ENCODE data around the gene PGM2. TPM values are rescaled to one million over a fixed set of nuclear protein-coding genes. Genes with fewer than 3 reads are reported as not detected.
A peak's percentile ranks its signal among the peaks of the same experiment; 100 is the strongest.

PGM2 gene
- total RNA-seq, 4 donors from 2014 or later, result 15.9 to 34.0 (median 26.2) TPM

DNA sequence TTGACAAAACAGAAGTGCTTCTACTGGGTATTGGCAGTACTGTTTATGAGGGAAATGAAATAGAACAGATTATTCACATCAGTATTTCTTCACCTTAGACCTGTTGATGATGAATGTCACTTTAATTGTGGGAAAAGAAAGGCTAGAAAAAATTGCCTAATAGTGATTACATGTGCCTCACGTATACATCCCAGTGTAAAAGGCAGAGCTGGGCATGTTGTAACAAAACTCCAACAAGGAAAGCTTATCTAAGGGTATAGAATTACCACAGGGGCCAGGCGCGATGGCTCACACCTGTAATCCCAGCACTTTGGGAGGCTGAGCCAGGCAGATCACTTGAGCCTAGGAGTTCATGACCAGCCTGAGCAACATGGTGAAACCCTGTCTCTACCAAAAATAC, 4.2 kb downstream of the PGM2 start:
- ATAC-seq (ENCODE audit: low FRiP score) (no peak), DNase-seq (ENCODE audit: low spot score) (no peak)
- TF ChIP-seq, protein P1, sequence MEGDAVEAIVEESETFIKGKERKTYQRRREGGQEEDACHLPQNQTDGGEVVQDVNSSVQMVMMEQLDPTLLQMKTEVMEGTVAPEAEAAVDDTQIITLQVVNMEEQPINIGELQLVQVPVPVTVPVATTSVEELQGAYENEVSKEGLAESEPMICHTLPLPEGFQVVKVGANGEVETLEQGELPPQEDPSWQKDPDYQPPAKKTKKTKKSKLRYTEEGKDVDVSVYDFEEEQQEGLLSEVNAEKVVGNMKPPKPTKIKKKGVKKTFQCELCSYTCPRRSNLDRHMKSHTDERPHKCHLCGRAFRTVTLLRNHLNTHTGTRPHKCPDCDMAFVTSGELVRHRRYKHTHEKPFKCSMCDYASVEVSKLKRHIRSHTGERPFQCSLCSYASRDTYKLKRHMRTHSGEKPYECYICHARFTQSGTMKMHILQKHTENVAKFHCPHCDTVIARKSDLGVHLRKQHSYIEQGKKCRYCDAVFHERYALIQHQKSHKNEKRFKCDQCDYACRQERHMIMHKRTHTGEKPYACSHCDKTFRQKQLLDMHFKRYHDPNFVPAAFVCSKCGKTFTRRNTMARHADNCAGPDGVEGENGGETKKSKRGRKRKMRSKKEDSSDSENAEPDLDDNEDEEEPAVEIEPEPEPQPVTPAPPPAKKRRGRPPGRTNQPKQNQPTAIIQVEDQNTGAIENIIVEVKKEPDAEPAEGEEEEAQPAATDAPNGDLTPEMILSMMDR (IDR thresholded peaks at IDR 0.05), result no peak

DNA sequence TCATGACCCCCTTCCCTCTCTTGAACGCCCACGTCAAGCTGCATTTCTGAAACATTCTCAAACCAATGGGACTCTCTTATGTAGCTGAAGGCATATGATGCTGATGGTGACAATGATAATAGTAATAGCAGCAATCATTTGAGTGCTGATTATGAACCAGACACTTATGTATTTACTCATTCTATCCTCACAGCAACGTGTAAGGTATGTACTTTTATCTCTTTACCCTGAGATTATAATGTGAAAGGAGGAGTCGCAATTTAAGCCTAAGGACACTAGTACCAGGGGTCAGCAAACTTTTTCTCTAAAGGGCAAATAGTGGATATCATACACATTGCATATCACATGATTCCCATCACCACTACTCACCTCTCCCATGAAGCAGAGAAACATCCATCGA, 8.5 kb downstream of the PGM2 start:
- DNase-seq (ENCODE audit: low spot score) (no peak), ATAC-seq (ENCODE audit: low FRiP score) (no peak)
- TF ChIP-seq, protein P1 (IDR thresholded peaks at IDR 0.05), result no peak

DNA sequence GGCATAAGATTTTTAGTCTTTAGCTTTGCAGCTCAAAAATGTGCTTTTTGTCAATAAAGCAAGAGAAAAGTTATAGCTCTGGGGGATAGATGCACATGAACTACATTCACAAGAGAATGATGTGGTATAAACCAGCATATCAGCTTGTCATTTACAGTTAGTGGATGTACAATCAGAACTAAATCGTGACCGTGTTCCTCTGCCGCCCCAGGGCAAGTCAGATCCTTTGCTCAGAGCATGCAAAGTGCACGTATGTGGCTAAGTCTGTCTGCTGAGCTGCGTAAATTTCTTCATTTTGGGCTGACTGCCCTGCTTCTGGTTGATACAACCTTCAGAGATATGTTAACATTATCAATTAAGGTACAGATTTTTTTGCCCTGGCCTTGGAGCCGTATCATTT, 9.3 kb downstream of the PGM2 start:
- TF ChIP-seq, protein P1 (IDR thresholded peaks at IDR 0.05), result no peak
- DNase-seq (ENCODE audit: low spot score) (no peak), ATAC-seq (ENCODE audit: low FRiP score) (no peak)

DNA sequence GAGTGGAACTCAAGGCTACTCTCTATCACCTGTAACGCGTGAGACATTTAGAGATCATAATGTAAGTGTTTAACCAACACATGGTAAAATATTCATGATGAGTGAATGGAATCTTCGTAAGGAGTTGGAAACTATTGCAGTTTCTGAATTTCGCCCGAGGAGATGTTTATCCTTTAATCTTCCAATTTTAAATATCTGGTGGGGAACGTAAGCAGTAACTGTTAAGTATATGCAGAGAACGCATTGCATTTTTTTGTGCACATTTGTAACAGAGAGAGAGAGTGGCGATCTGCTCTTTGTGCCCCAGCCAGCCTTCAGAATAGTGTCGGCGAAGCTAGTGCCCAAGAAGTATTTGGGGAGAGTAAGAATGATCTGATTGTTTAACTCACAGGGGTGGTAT, 9.8 kb downstream of the PGM2 start:
- DNase-seq (ENCODE audit: low spot score), result no peak
- TF ChIP-seq, protein P1 (IDR thresholded peaks at IDR 0.05), result no peak
- ATAC-seq (ENCODE audit: low FRiP score), result no peak

DNA sequence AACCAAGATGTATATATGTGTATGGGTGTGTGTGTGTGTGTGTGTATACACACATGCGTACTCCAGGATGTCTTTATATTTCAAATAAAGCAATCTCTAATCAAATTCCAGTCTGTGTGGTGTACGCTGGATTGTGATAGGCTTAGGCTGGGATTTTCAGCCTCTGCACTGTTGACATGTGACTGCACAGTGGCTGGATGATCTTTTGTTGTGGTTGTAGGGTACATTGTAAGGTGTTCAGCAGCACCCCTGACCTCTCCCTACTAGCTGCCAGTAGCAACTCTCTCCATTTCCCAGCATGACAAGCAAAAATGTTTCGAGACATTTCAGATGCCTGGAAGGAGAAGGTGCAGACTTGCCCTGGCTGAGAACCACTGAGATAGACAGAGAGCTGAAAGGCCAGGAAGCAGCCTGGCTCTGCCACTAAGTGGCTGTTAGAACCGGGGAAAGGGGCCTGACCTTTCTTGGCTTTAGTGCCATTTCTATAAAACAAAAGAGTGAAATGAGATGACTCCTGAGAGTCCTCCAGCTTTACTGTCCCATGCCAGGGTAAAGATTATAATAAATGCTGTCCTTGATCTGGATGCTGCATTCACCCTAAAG, 10.5 kb downstream of the PGM2 start:
- peak; percentile 12 for ATAC-seq (ENCODE audit: low FRiP score)
- TF ChIP-seq, protein P1 (IDR thresholded peaks at IDR 0.05), result no peak
- no peak for DNase-seq (ENCODE audit: low spot score)

DNA sequence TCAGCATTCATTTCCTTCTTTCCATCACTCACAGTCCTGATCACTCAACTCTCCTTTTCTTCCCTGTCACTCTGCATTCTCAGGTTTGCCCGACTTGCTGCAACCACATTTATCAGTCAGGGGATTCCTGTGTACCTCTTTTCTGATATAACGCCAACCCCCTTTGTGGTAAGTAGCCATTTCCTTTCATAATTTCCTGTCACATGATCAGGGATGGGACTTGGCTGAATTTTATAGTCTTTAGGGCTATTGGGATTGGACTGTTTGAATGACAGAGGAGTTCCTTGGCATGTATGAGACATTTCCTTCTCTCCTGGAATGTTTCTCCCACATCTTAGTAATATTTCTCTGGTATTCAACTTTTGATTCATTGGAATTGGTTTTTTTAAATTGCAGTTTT, 11.0 kb downstream of the PGM2 start:
- no peak for DNase-seq (ENCODE audit: low spot score)
- ATAC-seq (ENCODE audit: low FRiP score), result peak; percentile 71
- TF ChIP-seq, protein P1 (IDR thresholded peaks at IDR 0.05), result no peak

DNA sequence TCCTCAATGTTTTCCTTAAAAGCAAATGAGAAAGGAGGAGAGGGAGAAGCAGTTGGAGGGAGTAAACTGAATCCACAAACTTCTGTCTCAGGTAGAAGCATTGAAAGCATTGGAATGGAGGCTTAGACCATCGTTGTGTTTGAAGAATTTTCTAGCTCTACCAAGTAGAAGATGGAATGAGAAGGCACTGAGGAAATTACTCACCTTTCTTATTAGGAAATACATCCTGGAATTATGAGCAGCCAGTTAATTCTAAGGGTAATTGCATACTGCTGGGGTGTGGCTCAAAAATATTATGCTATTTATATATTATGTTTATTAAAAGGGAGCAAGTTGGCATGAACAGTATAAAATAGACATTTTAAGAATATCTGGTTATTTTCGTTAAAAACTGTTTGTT, 12.9 kb downstream of the PGM2 start:
- ATAC-seq (ENCODE audit: low FRiP score) (no peak), DNase-seq (ENCODE audit: low spot score) (no peak)
- TF ChIP-seq, protein P1 (IDR thresholded peaks at IDR 0.05), result no peak
